GM12875 (cell line): ENCODE results near the gene ZNF266.

Source experiments
- H3K4me3 ChIP-seq: one replicate; pipeline ENCODE4 v1.5.1; 2011; ENCODE audit warnings: low read depth, low read length, control low read depth
- TF ChIP-seq, protein P1 (sequence below): IDR thresholded peaks from 2 replicates; pipeline ENCODE4 v1.5.1; 2011; ENCODE audit warnings: low read depth, mild to moderate bottlenecking, control low read depth, inconsistent platforms, low read length, moderate library complexity, borderline replicate concordance; ENCODE audit not compliant: insufficient read depth

ZNF266 gene

DNA sequence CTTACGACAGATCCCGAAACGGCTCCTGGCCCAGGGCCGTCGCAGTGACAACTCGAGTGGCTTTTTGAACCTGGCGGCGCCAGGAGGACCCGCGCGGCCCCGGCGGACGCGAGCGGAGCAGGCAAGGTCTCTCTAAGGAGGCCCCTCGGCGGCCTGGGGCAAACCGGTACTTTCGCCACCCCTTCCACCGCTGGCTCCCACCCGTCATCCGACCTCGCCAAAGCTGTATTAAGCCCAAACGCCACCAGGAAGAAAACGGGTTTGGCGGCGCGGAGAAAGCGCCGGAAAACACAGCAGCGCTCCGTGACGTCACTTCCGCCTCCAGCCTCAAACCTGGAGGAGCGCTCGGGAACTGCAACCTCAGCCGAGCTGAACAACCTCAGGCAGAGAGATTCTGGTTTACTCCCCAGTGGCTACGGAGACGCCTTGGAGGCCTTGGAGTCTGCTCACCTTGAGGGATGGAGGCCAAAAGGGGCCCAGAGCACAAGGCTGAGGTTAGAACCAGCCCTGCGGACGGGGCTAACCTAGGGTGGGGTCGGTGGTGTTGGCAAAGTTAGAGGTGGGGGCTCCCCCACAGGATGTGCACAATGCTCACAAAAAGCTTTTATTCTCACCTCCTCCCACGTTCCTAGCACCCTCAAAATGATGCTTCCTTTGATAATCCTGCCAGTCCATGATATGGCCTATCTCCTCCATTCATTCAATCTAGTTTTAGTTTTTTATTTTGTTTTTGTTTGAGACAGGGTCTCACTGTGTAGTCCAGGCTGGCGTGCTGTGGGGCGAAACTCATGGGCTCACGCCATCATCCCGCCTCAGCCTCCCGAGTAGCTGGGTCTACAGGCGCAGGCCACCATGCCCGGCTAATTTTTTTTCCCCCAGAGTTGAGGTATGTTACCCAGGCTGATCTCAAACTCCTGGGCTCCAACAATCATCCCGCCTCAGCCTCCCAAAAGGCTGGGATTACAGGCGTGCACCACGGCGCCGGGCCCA is at the start of gene ZNF266:
Gene ZNF266 (minus strand): TSS at position 295 of the 990 bp plus-strand sequence. CDS start 15,484 bp downstream, outside the sequence.
- peak within 1 kb of the TSS; percentile 94 for H3K4me3 ChIP-seq
- TF ChIP-seq, protein P1, sequence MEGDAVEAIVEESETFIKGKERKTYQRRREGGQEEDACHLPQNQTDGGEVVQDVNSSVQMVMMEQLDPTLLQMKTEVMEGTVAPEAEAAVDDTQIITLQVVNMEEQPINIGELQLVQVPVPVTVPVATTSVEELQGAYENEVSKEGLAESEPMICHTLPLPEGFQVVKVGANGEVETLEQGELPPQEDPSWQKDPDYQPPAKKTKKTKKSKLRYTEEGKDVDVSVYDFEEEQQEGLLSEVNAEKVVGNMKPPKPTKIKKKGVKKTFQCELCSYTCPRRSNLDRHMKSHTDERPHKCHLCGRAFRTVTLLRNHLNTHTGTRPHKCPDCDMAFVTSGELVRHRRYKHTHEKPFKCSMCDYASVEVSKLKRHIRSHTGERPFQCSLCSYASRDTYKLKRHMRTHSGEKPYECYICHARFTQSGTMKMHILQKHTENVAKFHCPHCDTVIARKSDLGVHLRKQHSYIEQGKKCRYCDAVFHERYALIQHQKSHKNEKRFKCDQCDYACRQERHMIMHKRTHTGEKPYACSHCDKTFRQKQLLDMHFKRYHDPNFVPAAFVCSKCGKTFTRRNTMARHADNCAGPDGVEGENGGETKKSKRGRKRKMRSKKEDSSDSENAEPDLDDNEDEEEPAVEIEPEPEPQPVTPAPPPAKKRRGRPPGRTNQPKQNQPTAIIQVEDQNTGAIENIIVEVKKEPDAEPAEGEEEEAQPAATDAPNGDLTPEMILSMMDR: peak; percentile 71

DNA sequence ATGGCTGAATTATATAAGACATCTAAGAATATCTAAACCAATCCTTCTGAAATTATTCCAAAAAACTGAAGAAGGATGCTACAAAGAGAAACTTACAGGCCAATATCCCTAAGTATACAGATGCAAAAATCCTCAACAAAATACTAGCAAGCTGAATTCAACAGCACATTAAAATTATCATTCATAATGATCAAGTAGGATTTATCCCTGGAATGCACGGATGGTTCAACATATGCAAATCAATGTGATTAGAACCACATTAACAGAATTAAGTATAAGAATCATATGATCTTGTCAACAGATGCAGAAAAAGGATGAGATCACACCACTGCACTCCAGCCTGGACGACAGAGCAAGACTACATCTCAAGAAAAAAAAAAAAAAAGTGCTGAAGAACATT is 49.8 kb upstream of the ZNF266 start:
- H3K4me3 ChIP-seq: no peak overlapping the region
- TF ChIP-seq, protein P1: no peak

DNA sequence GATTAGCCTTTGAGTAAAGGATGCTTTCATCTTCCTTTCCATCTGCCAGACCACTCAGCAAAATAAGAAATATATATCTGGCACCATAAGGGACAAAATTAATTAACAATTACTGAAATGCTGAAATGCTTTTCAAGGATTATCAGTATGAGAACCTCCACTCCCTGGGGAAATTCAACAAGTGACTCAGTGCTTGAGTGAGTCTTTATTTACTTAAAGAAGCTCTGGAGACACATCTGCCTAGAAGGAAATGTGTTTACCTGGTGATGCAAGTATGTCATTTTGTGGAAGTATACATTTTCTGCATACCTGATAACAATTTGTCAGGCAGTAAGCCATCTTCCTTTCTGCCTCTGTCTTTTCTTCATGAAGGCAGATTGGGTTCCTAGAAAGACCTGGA is 39.6 kb upstream of the ZNF266 start:
- no peak overlapping the region for H3K4me3 ChIP-seq
- TF ChIP-seq, protein P1: no peak

DNA sequence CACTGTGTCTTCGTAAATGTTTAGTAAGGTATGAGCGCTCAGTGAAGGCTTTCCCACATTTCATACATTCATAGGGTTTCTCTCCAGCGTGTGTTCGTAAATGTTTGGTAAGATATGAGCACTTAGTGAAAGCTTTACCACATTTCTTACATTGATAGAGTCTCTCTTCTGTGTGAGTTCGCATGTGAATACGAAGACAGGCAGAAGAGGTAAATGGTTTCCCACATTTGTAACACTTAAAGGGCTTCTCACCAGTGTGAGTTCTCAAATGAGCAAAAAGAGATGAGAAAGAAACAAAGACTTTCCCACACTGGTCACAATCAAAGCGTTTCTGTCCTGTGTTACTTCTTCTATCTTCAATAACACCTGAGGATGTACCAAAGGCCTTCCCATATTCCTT is 31.8 kb upstream of the ZNF266 start:
- no peak overlapping the region for H3K4me3 ChIP-seq
- TF ChIP-seq, protein P1: no peak

DNA sequence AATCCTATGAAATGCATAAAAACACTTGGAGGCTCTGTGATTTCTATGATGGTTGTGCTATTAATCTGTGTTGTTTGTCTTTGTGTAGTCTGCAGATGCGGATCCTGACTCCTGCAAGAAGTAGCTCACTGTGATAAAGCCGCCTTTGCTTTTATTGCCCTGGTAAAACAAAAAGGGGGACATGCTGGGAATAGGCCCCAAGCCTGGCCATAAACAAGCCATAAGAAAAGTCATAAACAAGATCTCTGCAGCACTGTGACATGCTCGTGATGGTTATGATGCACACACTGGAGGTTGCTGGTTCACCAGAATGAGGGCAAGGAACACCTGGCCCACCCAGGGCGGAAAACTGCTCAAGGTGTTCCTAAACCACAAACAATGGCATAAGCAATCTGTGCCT is 26.6 kb upstream of the ZNF266 start:
- TF ChIP-seq, protein P1: no peak

DNA sequence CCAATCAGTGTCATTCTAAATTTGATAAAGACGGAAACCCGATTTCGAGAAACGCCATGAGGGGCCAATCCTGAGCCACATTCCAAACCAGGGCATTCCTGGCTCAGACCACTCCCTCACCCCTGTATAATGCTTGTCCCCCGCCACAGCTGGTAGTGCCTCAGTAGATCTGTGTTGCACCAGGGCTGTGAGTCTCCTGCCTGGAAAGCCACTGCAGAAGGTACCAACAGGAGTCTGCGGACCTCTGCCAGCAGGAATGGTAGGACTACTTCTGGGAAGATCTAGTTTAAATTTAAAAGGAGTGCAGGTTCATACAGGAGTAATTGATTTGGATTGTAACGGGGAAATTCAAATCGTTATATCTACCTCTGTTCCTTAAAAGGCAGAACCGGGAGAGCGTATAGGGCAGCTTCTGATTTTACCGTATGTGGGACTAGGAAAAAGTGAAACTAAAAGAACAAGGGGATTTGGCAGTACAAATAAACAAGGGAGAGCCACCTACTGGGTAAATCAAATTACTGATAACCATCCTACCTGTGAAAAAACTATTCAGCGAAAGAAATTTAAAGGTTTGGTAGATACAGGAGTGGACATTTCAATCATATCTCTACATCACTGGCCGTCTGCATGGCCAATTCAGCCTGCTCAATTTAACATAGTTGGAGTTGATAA is 20.8 kb upstream of the ZNF266 start:
- TF ChIP-seq, protein P1: no peak
- no peak overlapping the region for H3K4me3 ChIP-seq

More for the DNA sequence above, 26.6 kb upstream of the ZNF266 start:
- no peak overlapping the region for H3K4me3 ChIP-seq
